Heart right ventricle (tissue), 16 donors: ENCODE results near the gene TAB2. TPM values are rescaled to one million over a fixed set of nuclear protein-coding genes. Genes with fewer than 3 reads are reported as not detected.
A peak's percentile ranks its signal among the peaks of the same experiment; 100 is the strongest.

Experiments
- ATAC-seq, 8 donors: fragments of 200-7000 bp; cut with Tn5 transposase; one replicate each; pipeline ENCODE4 v1.9.1; 2020; ENCODE audit warnings: mild to moderate bottlenecking in 8 of 8, moderate library complexity in 8 of 8, moderate number of reproducible peaks in 1 of 8
- DNase-seq, 2 donors: peaks; one replicate each; pipeline ENCODE4 v3.0.0-alpha.2; 2020
- H3K27ac ChIP-seq, 10 donors: fragments of 200-600 bp; sonication (generic) in 2 of 10; one replicate each; pipeline versions ENCODE4 v1.5.0 to v1.8.0; 2020 to 2022; ENCODE audit warnings: mild to moderate bottlenecking in 3 of 10
- H3K27me3 ChIP-seq, 7 donors: fragments of 200-600 bp; one replicate each; pipeline ENCODE4 v1.8.0; 2021 to 2022; ENCODE audit warnings: mild to moderate bottlenecking in 2 of 7
- H3K36me3 ChIP-seq, 9 donors: fragments of 200-600 bp; sonication (generic) in 1 of 9; one replicate each; pipeline versions ENCODE4 v1.5.0 to v1.8.0; 2020 to 2022; ENCODE audit warnings: mild to moderate bottlenecking in 2 of 9
- H3K4me1 ChIP-seq, 9 donors: fragments of 200-600 bp; sonication (generic) in 1 of 9; one replicate each; pipeline versions ENCODE4 v1.5.0 to v1.8.0; 2020 to 2022; ENCODE audit warnings: mild to moderate bottlenecking in 4 of 9
- H3K4me3 ChIP-seq, 10 donors: fragments of 200-600 bp; sonication (generic) in 2 of 10; one replicate each; pipeline versions ENCODE4 v1.5.0 to v1.8.0; 2020 to 2022; ENCODE audit warnings: mild to moderate bottlenecking in 7 of 10, moderate library complexity in 2 of 10
- H3K9me3 ChIP-seq, 11 donors: fragments of 200-600 bp in 10 of 11; sonication (generic) in 2 of 11; one replicate each; pipeline versions ENCODE4 v1.5.0 to v1.8.0; 2013 to 2022; ENCODE audit warnings: mild to moderate bottlenecking in 2 of 11, control low read depth in 1 of 11, moderate library complexity in 1 of 11
- WGBS, 2 donors: extraction: QIAGEN DNeasy Blood & Tissue Kit; methylation state at CpG; one replicate each; pipeline ENCODE4 v1.1.7; 2013; ENCODE audit warnings: inconsistent platforms in 1 of 2; 5-methylcytosine and 5-hydroxymethylcytosine counted together
- intact Hi-C, 10 donors: fragments of 100-400 bp; cut with DNase I; formaldehyde crosslinking; loops; one replicate each; pipeline versions ENCODE4 v1.11.1 to v1.14.2; 2022
- polyA plus RNA-seq, 2 donors: library from polyadenylated mRNA; stranded (reverse); fragments of 200-250 nt; gene quantifications; one replicate each; pipeline ENCODE4 v1.2.3, GENCODE V29; 2013
- total RNA-seq, 10 donors: library from RNA; stranded (reverse); fragmentation: NEBNext Ultra II Directional in 3 of 10; extraction: Animal tissue kit (Norgen Biotek cat#: 25700) in 3 of 10; gene quantifications; one replicate each; pipeline versions ENCODE4 v1.2.1 to v1.2.4, GENCODE V29; 2021 to 2023
- TF ChIP-seq, protein P1 (sequence below), 9 donors: fragments of 200-600 bp; sonication (generic) in 2 of 9; IDR thresholded peaks; one replicate each; pipeline versions ENCODE4 v1.5.0 to v1.8.0; 2021 to 2022; ENCODE audit warnings: antibody characterized with exemption in 9 of 9, mild to moderate bottlenecking in 5 of 9, moderate library complexity in 1 of 9
- donor health status: Arrhythmogenic right ventricular cardiomyopathy.
- donor health status: ischemic (EF 13 %, LVEDD 7.1; RV severe dilation, severe dysfunction).
- donor health status: healthy with polysubstance abuse.
- donor health status: DM: no; HTN: yes; CAD: no.
- donor health status: DM: no; HTN: no; CAD: no.
- donor health status: ischemic (EF 25% LVEDD 6.9; RV normal size, moderate dysfunction).
- donor health status: ischemic (EF 25% LVEDD 5.7; RV mildly dilated, moderate dysfunction).
- donor health status: healthy.
- donor health status: DM: yes; HTN: yes; CAD: no.
- donor health status: Ischemic cardiomyopathy.
- donor health status: ischemic (EF 35%, LVEDD 5.7; RV mildly dilated, moderate dysfunction).
- donor health status: nonischemic (EF 11% LVEDD 7.7; RV severe dilation, severe dysfunction).
- donor health status: DM: yes; HTN: yes; CAD: no.
- donor health status: PGD.
- donor health status: ischemic (EF 29% LVEDD 5.4; RV normal size, mild dysfunction).
- donor health status: nonischemic (EF 23%, LVEDD 6.1; RV moderate dilation, normal function).

The TAB2 gene
- total and polyA plus RNA-seq, 12 donors = 13.6 to 72.5 (median 54.3) TPM

DNA sequence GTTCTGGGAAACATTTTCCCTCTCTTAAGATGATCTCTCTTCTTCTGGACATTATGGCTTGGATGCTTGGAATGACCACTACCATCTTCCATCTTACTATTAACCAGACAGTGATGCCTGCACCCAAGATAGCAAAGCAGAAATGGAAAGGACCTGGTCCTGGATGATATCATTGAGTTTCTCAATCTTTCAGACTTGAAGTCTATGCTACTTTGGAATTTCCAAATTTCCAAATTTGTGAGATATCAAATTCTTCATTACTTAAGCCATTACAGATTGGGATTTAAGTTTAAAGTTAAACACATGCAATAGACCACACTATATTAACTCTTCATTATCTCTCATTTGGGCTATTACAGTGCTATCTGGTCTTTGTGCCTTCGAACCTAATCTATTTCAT is 3.7 kb upstream of the TAB2 start:
- TF ChIP-seq, protein P1, sequence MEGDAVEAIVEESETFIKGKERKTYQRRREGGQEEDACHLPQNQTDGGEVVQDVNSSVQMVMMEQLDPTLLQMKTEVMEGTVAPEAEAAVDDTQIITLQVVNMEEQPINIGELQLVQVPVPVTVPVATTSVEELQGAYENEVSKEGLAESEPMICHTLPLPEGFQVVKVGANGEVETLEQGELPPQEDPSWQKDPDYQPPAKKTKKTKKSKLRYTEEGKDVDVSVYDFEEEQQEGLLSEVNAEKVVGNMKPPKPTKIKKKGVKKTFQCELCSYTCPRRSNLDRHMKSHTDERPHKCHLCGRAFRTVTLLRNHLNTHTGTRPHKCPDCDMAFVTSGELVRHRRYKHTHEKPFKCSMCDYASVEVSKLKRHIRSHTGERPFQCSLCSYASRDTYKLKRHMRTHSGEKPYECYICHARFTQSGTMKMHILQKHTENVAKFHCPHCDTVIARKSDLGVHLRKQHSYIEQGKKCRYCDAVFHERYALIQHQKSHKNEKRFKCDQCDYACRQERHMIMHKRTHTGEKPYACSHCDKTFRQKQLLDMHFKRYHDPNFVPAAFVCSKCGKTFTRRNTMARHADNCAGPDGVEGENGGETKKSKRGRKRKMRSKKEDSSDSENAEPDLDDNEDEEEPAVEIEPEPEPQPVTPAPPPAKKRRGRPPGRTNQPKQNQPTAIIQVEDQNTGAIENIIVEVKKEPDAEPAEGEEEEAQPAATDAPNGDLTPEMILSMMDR (IDR thresholded peaks at IDR 0.05) = no peak
- DNase-seq (no peak), ATAC-seq (no peak)
- H3K27ac ChIP-seq = no peak overlapping the region
- 93 to 96% methylated on average over 1 of the region's 1 CpG for WGBS, 2 donors
- intact Hi-C loops = loop anchor here in 2 of 10 donors (10.0 kb wide), 2 partner anchors 91 to 229 kb away; partner anchors contain the start of gene SUMO4 (in 2 of the 2)
- no peaks in the 10 kb centered on the region for H3K36me3 ChIP-seq
- H3K4me1 ChIP-seq = peaks cover 0 to 13% (median 6%) of the 10 kb centered on the region in 9 donors
- H3K4me3 ChIP-seq = no peak overlapping the region
- H3K27me3 ChIP-seq = peaks cover 0 to 12% (median 0%) of the 10 kb centered on the region in 7 donors
- no peaks in the 10 kb centered on the region for H3K9me3 ChIP-seq

DNA sequence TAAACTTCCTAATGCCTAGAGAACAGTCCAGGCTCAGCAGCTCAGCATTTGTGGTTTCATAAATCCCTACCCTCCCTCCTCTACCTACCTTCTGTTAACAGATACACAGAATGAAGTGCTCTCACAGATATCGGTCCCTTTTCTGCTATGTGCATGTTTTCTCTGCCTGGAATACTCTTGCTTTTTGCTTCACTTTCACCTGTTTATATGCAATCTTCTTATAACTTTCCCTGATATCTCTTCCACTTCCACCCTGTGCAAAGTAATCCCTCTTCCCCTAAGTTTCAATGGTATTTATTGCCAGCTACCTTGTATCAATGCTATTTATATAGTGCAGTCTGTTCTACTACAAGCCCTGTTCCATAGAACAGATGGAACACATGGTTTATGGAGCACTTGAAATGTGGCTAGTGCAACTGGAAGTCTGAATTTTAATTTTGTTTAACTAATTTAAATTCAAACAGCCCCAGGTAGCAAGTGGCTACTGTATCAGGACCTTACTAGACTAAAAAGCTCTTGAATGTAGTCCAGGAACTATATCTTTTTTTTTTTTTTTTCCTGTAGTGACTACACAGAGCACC is 3.1 kb upstream of the TAB2 start:
- no peaks in the 10 kb centered on the region for H3K36me3 ChIP-seq
- peaks cover 0 to 18% (median 8%) of the 10 kb centered on the region in 9 donors for H3K4me1 ChIP-seq
- intact Hi-C loops = loop anchor here in 2 of 10 donors (10.0 kb wide), 2 partner anchors 90 to 230 kb away; partner anchors contain the start of gene SUMO4 (in 2 of the 2)
- H3K9me3 ChIP-seq = no peaks in the 10 kb centered on the region
- 86 to 88% methylated on average over 1 of the region's 1 CpG for WGBS, 2 donors
- TF ChIP-seq, protein P1 (IDR thresholded peaks at IDR 0.05) = no peak
- ATAC-seq = no peak
- H3K4me3 ChIP-seq = no peak overlapping the region
- no peak for DNase-seq
- H3K27me3 ChIP-seq = peaks cover 0 to 12% (median 0%) of the 10 kb centered on the region in 7 donors
- no peak overlapping the region for H3K27ac ChIP-seq

DNA sequence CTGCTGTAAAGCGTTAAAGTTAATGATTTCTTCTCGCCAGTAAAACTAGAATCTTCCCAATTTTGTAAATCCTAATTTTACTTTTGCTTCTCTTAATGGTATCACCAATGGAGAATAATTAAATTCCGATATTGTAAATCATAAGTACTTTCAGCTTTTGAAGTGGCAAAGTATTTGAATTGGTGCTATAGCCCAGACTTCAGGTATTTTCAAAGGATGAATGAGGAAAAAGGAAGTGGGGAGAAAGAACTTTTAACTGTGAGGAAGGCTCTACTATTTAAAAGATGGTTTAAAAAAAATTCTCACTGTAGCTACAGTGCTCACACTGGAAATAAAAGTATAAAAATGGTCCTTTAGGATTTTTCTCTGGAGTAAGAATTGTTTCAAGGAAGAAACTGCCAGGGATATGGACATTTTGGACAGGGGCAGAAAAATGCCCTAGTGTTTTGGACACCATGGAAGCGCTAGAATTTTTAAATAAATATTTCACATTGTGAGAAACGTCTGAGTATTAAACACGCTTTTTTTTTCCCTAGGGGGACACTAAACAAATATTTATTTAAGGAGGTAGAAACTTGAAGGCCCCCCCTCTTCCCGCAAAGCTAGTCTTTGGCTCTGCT is 1.3 kb upstream of the TAB2 start:
- Histone ChIP-seq H3K4me1 (peaks cover 0 to 36% (median 26%) of the 10 kb centered on the region in 9 donors), H3K36me3 (no peaks in the 10 kb centered on the region), H3K27ac (peak overlapping the region in 9 of 10 donors; percentile 93 to 99 (median 97)), H3K9me3 (no peaks in the 10 kb centered on the region), H3K4me3 (peak overlapping the region; percentile 89 to 99 (median 93)), H3K27me3 (peaks cover 0 to 12% (median 0%) of the 10 kb centered on the region in 7 donors)
- intact Hi-C loops = loop anchor here in 4 of 10 donors (5.0 to 10.0 kb wide), 4 partner anchors 89 to 234 kb away; partner anchors contain the start of gene SUMO4 (in 2 of the 4)
- WGBS, 2 donors = 41% methylated on average over 7 of the region's 7 CpGs
- no peak for DNase-seq
- ATAC-seq = no peak
- TF ChIP-seq, protein P1 (IDR thresholded peaks at IDR 0.05) = no peak

DNA sequence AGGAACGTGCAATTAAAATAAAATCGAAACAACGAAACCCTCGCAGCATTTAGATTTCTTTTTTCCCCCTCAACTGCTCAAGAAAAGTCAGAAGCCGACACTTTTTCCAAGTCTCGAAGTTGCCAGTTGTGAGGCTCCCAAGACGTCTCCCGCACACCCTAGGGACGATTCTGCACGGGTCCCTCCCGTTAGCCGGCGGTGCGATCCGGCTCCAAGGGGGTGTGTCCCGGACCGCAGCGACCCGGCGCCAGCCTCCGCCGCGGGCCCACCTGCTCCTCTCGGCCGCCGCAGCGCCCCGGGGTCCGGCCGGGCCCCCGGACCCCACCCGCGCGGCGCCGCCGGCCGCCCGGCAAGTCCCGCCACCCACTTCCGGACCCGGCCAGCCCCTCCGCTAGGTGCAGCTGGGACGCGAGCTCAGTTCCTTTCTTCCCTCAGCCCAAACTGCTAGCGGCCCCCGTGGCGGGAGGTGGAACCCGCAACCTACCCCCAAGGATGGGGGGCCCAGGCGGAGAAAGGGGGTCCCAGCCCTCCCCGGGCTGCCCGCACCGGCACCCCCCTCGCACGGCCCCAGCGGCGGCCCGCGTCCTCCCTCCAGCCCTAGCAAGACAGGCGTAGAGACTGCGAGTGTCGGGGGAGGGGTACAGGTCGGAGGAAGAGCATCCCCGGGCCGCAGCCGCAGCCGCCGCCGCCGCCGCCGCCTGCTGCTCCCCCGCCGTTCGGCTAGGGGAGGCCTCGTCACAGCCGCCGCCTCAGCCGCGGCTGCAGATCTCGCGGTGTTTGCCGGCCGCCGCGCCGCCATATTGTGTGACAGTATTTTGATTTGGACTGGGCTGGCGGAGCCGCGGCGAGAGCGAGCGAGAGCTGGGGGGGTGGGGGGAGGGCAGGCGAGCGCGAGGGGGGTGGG is 520 bp upstream of the TAB2 start:
- H3K36me3 ChIP-seq = no peaks in the 10 kb centered on the region
- H3K9me3 ChIP-seq = no peaks in the 10 kb centered on the region
- H3K27ac ChIP-seq = peak overlapping the region; percentile 93 to 99 (median 97)
- DNase-seq (peak; percentile 90), ATAC-seq (peak; percentile 95 to 97 (median 96))
- intact Hi-C loops = loop anchor here in 4 of 10 donors (5.0 to 10.0 kb wide), 4 partner anchors 88 to 235 kb away; partner anchors contain the start of gene SUMO4 (in 2 of the 4)
- peaks cover 0 to 11% (median 0%) of the 10 kb centered on the region in 7 donors for H3K27me3 ChIP-seq
- peaks cover 0 to 44% (median 26%) of the 10 kb centered on the region in 9 donors for H3K4me1 ChIP-seq
- H3K4me3 ChIP-seq = peak overlapping the region; percentile 89 to 99 (median 93)
- TF ChIP-seq, protein P1 (IDR thresholded peaks at IDR 0.05) = no peak
- 1% methylated on average over 82 to 95 of the region's 96 CpGs for WGBS, 2 donors
